ENCODE measurements around the gene ITM2B. TPM values are rescaled to one million over a fixed set of nuclear protein-coding genes. Genes with fewer than 3 reads are reported as not detected.

Gene ITM2B
- polyA plus RNA-seq, 12 donors = 340 to 1,502 (median 451) TPM

DNA sequence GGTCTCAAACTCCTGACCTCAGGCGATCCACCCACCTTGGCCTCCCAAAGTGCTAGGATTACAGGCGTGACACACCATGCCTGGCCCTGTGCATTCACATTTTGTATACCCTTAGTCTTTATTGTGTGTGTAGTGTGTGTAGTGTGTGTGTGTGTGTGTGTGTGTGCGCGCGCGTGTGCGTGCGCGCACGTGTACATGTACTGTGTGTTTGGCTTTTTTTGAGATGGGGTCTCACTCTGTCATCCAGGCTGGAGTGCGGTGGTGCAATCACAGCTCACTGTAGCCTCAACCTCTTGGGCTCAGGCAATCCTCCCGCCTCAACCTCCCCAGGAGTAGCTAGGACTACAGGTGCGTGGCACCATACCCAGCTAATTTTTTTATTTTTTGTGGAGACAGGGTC, 22.1 kb downstream of the ITM2B start:
- DNase-seq = no peak

DNA sequence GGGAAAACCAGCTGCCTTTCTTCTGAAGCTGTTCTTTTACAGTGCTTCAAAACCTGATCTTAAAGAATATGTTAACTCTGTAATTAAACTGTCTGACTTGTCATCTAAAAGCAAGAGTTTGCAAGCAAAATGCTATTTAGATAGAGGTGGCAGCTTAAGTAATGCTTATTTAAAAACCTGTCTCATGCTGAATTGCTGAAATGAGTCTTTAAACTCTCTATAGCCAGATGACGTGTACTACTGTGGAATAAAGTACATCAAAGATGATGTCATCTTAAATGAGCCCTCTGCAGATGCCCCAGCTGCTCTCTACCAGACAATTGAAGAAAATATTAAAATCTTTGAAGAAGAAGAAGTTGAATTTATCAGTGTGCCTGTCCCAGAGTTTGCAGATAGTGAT, 22.9 kb downstream of the ITM2B start:
- DNase-seq = no peak

DNA sequence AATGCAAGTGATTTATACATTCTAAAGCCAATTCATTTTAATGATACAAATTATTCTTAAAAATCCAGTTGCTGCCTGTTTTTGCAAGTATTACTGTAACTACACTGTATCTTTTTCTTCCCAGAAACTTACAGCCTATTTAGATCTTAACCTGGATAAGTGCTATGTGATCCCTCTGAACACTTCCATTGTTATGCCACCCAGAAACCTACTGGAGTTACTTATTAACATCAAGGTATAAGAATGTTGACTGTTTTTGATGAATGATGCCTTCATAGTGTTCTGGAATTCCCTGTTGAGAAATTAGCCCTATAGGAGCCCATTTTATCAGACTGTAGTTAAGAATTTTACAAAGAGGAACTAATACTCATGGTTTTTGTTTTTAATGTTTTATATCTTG, 25.0 kb downstream of the ITM2B start:
- no peak for DNase-seq

DNA sequence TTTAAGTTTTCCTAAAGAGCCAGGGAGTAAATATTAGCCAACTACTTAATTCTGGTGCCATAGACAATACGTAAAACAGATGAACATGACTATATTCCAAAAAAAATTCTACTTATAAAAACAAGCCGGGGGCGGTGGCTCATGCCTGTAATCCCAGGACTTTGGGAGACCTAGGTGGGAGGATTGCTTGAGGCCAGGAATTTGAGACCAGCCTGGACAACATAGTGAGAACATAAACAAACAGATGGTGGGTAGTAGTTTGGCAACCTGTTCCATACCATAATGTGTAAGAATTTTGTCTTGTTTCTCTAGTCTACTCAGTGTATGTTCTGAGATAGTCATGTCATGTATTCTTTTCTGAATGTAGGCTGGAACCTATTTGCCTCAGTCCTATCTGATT, 25.4 kb downstream of the ITM2B start:
- DNase-seq = no peak

DNA sequence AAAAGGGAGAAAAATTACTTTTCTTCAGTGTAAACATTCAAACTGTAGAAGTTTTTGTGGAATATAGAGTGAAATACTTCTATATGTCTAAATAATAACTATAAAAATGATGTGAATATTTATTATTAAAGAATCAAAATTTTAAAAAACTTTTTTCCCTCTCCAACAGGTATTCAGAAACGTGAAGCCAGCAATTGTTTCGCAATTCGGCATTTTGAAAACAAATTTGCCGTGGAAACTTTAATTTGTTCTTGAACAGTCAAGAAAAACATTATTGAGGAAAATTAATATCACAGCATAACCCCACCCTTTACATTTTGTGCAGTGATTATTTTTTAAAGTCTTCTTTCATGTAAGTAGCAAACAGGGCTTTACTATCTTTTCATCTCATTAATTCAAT, 28.0 kb downstream of the ITM2B start:
- DNase-seq = no peak

DNA sequence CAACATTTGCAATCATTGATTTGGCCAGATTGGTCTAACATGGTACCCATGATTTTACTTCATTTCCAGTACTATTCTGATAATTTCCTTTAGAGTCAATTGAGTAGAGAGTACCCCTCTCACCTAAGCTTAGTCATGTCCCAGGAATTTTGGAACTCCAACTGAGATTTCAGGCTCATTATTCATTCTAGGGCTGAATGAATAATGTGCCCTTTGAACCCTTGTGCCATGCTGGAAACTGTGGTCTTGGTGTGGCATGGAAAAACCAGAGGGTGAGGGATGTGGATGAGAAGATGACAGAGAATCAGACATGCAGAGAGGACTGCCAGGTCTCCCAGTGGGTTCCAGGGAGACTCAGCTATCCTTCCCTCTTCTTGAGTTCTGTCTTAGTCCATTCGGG, 30.2 kb downstream of the ITM2B start:
- no peak for DNase-seq

DNA sequence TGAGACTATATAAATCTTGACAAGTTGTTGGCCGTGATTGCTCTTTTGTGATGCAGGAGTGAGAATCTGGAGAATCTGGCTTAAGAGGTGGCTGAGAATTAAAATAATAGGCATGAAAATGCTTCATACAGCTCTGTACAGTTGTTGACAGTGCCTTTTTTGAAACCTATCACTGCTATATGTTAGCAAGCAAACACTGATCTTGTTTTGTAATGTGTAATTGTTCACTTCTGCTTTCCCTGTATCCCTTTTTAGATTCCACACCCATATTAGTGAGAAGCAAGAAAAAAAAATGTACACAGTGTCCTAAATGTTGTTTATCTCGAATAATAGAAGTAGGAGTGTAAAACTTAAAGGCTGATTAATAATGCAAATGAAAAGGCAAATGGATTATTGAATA, 31.1 kb downstream of the ITM2B start:
- no peak for DNase-seq

DNA sequence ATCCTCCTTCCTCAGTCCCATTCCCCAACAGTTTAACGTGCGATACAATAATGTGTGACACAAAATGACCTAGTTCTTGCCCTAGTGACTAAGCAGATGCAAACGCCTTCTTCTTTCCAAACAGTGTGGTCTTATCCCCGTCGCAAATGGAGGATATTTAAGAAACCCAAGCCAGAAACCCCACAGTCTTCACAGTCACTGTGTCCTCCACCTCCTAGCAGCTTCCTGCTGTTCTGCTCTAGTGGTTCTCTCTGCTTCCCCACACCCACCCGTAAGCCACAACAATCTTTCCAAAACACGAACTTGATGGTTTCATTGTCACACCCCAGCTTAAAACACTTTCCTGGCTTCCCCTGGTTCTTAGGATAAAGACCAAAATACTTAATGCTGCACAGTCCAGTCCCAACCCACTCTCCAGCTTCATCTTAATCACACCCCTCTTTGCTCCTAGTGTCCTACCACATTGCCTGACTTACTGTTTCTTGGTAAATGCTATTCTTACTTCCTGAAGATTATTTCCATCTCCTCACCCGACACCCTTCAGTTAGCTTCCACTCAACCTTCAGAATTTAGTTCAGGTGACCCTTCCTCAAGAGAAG, 32.3 kb downstream of the ITM2B start:
- no peak for DNase-seq

DNA sequence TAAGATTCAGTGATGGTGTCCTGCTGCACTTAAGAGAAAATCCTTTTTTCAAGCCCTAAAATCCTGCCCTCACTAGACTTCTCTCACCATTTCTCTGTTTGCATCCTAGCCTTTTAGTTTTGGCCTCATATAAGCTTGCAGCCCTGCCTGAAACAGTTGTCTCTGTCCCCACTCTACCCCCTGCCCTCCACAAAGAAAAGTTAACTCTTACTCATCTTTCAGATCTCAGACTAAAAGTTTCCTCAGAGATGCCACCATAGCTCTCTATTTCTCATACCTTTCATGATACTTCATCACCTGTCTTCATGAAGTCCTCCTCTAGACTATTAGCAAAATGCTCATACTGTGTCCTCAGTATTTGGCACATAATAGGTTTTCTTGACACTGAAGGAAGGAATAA, 33.1 kb downstream of the ITM2B start:
- no peak for DNase-seq

DNA sequence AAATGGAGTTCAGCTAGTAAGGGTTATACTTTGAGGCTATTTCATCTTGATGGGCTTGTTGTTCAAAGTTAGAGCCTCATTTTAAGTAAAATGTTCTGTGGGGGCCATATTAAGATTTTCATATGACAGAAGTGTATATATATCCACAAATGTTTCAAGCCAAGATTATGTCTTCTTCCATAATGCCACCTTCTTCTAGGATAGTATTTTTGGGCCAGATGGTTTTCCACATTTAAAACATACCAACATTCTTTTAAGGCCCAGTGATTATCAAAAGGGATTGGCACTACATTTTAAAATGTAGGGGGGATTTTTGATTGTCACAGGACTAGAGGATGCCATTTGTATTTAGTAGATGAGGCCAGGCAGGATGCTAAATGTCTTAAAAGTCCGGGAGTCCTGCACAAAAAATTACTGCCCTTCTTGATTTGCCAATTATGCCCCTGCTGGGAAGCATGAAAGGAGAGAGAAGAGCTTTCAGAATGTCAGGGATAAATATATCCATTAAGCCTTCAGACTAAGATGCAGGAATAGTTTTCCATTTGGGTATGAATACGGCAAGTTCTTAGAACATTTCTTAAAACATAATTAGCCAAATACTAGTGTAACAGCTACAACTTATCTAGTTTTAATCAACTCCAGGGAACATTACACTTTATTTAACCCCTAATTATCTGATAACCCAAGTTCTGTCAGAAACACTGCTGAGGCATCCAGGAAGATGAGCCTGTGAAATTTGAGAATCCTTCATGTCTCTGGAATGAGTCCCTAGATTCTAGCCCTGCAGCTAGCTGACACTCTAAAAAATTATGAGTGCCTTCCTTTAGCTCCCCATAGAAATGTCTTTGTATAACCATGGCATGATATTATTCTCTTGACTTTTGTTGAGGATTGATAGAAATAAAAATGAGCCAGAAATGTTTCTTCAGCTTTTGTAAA, 34.0 kb downstream of the ITM2B start:
- DNase-seq = no peak

DNA sequence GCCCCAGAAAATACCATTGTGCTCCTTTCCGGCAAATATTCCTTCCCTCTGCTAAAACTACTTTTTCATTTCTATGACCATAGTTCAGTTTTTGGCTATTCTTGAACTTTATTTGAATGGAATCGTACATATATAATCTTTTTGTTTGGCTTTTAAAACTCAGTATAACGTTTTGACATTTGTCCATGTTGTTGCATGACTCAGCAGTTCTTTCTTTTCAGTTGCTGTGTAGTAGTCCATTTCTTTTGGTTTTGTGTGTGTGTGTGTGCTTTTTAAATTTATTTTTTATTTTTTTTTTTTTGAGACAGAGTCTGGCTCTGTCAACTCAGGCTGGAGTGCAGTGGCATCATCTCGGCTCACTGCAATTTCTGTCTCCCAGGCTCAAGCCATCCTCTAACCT, 35.0 kb downstream of the ITM2B start:
- no peak for DNase-seq

DNA sequence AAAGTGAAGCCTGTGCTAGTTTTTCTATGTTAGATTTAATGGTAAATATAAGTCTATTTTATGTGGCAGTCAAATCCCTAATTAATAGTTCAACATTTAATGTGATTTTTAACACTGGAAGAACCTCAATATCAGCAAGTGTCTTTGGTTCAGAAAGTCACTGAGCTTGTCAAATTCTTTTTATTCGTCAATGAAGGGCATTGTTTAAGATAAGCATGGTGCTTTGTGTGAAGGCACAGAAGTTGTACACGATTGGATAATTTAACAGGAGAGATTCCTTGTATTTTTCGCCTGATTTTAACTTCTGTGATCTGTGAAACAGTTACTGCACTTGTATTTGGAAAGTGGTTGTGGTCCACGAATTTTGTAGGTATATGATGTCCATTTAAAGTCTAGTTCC, 40.3 kb downstream of the ITM2B start:
- no peak for DNase-seq

DNA sequence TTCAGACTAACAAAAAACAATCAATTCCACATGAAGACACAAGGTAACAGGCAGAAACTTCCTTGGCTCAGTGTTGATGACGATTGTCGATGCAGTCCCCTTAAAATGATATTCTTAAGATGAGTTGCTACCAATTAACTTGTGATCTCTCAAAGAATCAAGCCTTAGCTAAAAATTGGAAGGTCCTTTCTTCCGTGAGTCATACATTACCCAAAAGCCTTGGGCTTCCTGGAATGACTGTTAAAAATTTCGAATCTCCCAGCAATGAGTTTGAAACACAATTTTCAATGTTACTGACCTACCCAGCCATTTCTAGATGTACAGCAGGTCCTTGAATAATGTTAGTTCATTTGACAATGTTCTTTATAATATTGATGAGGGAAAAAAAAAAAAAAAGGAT, 42.5 kb downstream of the ITM2B start:
- no peak for DNase-seq

DNA sequence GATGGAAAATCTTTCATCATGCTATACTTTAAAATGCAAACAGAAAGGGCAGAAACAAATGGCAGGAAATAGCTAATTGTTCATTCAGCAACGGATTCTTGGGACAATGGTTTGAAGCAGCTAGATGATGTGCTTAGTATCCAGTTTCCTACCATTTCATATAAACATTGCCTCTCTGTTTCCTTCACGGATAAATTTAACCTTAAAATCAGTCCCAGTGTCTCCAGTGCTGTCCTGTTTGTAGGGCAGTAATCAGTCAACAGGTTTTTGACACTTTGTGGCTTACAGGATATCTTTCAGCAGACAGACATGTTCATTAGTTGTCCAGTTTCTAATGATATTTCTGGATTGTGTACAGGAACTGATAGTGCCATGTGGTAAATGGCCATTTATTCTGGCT, 45.8 kb downstream of the ITM2B start:
- DNase-seq = no peak

DNA sequence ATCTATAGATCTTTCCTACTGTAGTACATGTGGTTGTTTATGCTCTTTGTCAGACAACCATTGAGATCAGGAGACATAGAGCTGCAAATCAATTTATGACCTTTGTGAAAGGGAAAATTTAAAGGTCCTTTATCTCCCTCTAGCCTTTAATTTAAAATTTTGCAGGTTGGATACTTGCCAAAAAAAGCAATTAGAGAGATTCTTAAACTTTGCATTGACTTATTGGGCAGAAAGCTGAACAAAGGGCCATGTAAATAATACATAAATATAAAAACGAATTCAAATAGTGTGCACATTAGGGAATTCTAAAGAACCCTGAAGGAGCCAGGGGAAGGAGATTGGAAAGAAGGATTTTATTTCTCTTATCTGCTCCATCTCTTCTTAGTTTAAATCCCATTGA, 48.5 kb downstream of the ITM2B start:
- DNase-seq = no peak

DNA sequence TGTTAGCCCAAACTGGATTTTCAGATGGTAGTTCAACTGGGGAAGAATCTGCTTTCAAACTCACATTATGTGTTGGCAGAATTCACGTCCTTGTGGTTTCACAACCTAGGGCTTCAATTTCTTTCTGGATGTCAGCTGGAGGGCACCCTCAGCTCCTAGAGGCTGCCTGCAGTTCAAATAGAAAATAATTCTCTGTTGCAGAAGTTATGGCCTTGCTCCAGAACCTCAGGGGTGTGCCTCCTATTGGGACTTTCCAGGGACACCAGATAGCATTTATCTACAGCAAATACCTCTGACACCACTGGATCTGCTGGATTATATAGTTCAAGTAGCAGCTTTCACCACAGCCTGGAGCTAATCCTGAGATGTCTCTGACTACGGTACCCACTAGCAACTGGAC, 58.7 kb downstream of the ITM2B start:
- DNase-seq = no peak

DNA sequence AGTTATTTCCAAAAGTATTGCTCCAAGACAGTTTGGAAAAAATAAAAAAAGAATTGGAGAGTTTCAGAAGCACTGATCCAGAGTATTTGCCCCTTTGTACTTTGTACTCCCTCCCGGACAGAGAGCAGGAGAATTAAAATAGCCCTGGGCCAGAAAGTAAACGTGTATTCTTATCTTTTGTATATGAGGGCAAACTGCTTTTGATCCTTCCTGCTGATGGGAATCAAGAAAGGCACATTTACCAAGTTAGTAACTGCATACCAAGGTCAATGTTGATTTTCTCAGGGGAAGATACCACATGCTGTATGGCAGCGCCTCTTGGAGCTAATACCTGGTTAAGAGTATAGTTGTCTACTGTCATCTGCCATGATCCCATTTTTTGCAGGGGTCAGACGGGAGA, 59.6 kb downstream of the ITM2B start:
- DNase-seq = no peak

DNA sequence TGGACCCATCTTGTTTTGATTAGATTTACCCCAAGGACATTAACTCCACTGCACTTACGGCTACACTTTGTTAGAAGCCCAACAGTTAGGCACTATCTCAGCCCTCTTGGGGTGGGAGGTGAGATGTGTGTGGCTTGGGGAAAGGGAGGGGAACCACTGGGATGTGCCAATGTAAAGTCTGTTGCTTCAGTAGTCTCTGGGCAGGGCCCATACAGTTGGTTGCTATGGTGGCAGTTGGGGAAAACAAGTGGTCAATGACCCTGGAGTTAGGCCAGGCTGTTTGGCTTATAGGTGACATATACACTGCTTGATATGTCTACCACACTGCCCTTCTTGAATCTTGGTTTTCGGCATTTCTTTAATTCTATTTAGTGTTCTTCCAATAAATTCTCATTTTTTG, 61.6 kb downstream of the ITM2B start:
- no peak for DNase-seq

DNA sequence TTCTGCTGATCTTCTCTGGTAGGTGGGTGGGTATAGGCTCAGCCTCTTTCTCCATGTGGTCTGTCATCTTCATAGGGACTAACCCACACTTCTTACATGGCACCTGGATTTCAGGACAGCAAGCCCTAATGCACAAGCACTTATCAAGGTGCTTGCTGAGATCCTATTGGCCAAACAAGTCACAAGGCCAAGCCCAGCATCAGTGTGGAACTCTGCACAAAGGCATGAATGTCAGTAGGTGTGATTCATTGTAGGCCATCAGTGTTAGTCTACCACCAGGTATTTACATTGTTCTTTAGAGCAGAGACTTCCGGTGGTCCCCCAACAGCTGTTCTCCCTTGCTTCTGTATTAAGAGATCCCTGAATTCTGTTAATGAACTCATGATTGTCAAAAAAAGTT, 62.3 kb downstream of the ITM2B start:
- no peak for DNase-seq

DNA sequence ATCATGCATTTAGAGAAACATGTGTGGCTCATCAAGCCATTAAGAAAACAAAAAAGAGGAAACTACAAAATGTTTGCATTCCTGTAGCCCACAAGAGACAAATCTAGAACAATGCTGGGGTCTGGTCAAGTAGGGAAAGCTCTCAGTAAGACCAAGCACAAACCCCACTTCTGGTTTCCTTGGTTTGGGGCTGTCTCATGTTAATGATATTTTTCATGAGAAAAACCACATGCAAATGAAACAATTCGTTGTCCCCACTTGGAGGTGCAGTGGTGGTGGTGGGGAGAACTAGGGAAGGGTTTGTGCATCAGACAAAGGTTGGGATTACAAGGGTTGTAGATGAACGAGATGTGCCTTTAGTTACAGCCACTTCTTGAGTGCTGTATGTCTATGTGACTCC, 63.5 kb downstream of the ITM2B start:
- no peak for DNase-seq

DNA sequence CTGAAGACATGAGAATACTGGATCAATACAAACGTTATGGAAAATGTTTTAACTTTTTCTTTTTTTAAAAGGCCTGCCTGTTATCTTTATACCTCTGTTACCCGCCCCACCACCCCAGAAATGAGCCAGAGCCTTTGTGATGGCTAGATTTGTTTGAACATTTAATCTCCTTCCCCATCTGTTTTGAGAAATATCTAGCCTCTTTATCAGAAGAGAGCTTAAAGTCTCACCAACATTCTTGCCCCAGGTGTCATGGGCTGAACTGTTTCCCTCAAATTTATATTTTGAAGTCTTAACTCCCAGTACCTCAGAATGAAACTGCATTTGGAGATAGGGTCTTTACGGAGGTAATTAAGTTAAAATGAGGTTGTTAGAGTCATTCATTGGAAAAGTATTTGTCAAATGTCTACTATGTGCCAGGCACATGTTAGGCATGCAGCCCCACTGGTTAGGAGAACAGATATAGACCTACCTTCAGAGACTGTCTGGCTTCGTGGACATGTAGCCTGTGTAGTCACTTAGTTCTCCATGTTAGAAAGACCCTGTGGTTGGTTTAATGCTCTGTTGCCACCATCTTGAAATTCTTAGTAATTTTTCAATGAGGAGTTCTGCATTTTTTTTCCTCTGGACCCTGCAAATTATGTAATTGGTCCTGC, 64.3 kb downstream of the ITM2B start:
- no peak for DNase-seq

DNA sequence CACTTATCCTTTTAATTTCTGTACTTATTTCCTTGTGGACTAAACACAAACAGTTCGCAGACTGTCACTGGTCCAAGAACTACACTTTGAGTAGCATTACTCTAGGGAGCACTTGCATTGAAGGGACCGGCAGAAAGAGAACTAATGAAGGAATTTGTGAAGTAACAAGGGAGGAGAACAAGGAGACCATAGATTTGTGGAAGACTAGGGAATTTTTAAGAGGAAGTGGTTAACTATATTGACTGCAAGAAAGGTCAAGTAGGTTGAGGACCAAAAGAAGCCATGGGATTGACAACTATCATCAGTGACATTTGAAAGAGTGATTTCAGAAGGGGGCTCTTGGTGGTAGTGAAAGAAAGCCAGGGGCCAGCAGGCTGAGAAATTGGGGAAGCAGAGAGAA, 66.6 kb downstream of the ITM2B start:
- no peak for DNase-seq

DNA sequence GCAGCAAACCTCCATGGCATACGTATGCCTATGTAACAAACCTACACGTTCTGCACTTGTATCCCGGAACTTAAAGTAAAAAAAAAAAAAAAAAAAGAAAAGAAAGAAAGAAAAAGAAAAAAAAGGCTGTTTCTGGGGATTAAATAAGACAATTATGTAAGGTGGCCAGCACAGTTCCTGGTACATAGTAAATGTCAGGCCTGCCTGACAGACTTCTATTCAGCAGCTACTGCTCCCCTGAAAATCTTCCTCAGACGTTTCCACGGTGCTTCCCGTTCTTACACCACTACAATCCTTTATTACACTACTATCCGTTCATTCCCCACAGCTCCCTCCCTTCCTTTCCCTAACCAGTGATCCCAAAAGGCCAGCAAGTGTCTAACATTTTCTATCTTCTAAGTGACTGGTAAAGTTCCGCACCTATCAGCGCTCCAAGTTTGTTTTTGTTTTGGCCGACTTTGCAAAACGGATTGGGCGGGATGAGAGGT, 69.9 kb downstream of the ITM2B start:
- DNase-seq = no peak
